Measurements from ENCODE around the gene XPO6.

GRCh38 chr16:28057949-28058348 lies 153.8 kb downstream of the XPO6 start:
- no peak for TF ChIP-seq GATA3 (IDR thresholded peaks at IDR 0.05; ENCODE audit: low read depth, low read length)
- no peak for TF ChIP-seq GATA2 (IDR thresholded peaks at IDR 0.05; ENCODE audit: low read depth, low read length)
